Measurements from ENCODE around the gene PLIN5. TPM values are rescaled to one million over a fixed set of nuclear protein-coding genes. Genes with fewer than 3 reads are reported as not detected.

PLIN5 gene
- total RNA-seq, 2 experiments from 2014 or later = 0.27 TPM; not detected in 1

DNA sequence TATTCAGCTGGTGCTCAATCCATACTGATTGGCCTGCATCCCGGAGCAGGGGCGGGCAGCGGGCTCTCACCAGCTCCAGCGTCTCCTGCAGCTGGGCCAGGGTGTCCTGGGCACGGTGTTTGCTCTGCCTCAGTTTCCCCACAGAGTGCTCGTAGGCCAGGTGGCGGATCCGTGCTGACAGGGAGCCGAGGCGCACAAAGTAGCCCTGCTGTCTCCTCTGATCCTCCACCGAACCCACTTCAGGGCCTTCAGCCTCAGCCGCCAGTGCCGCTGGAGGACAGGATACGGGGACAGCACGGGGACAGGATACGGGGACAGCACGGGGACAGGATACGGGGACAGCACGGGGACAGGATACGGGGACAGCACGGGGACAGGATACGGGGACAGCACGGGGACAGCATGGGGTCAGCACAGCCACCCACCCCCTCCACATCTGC is 9.4 kb downstream of the PLIN5 start:
- H3K27me3 Mint-ChIP-seq = peaks cover 2% of the 10 kb centered on the region
- H3K27ac Mint-ChIP-seq = no peak overlapping the region
- ChIA-PET CTCF (interaction anchor here (0.7 to 3.2 kb wide), 25 partner anchors 10 to 266 kb away, joined by 3 to 39 read pairs (median 4); partner anchors contain the start of genes FEM1A, LRG1, PLIN5 and SEMA6B), POLR2A (no interaction called here)
- DNase-seq = no peak
- intact Hi-C loops (cut with micrococcal nuclease) = no loop called here
- H3K4me3 Mint-ChIP-seq = no peak overlapping the region
- ATAC-seq = no peak
- TF ChIP-seq, protein P1, sequence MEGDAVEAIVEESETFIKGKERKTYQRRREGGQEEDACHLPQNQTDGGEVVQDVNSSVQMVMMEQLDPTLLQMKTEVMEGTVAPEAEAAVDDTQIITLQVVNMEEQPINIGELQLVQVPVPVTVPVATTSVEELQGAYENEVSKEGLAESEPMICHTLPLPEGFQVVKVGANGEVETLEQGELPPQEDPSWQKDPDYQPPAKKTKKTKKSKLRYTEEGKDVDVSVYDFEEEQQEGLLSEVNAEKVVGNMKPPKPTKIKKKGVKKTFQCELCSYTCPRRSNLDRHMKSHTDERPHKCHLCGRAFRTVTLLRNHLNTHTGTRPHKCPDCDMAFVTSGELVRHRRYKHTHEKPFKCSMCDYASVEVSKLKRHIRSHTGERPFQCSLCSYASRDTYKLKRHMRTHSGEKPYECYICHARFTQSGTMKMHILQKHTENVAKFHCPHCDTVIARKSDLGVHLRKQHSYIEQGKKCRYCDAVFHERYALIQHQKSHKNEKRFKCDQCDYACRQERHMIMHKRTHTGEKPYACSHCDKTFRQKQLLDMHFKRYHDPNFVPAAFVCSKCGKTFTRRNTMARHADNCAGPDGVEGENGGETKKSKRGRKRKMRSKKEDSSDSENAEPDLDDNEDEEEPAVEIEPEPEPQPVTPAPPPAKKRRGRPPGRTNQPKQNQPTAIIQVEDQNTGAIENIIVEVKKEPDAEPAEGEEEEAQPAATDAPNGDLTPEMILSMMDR (IDR thresholded peaks at IDR 0.05) = no peak
- H3K4me1 Mint-ChIP-seq (ENCODE audit: low read depth) = no peaks in the 10 kb centered on the region
- no peaks in the 10 kb centered on the region for H3K36me3 Mint-ChIP-seq (ENCODE audit: low read depth)
- H3K9me3 Mint-ChIP-seq = no peaks in the 10 kb centered on the region

DNA sequence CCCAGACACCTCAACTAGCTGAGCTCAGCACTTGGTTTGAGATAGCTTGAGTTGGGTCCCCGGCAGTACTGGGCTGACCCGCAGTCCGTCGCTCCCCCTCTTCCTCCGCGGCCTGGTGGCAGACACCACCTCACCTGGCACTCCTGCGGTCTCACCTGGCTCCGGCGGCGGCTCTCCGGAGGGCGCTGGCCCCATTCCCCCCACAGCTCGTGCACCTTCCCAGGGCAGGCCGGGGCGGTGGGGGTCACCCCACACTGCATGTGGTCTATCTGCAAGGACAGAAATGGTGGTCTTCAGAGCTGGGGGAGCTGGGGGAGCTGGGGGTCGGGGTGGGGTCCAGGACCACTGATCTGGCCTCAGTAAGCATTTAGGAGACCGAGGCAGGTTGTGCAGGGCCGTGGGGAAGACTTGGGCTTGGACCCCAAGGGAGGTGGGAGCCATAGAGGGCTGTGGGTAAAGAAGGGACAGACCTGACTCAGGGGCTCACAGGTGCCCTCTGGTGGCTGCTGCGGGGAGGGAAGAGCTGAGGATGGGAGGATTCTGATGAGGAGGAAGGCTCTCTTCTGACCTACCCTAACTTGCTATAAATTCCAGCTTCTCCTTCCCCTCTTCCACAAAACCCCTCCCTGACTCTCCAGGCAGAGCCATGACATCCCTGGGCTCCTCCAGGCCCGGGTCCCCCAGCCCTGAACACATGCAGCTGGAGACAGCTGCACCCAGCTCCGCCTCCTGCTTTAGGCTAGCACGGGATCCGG is 10.0 kb downstream of the PLIN5 start:
- H3K9me3 Mint-ChIP-seq = no peaks in the 10 kb centered on the region
- CTCF ChIA-PET = interaction anchor here (0.7 to 3.2 kb wide), 26 partner anchors 10 to 266 kb away, joined by 3 to 39 read pairs (median 4); partner anchors contain the start of genes FEM1A, LRG1, PLIN5 and SEMA6B
- DNase-seq (peak; percentile 84), ATAC-seq (peak; percentile 94)
- no peaks in the 10 kb centered on the region for H3K36me3 Mint-ChIP-seq (ENCODE audit: low read depth)
- no peak overlapping the region for H3K4me3 Mint-ChIP-seq
- TF ChIP-seq, protein P1 (IDR thresholded peaks at IDR 0.05) = peak; percentile 71
- H3K27ac Mint-ChIP-seq = no peak overlapping the region
- intact Hi-C loops (cut with micrococcal nuclease) = no loop called here
- POLR2A ChIA-PET = no interaction called here
- no peaks in the 10 kb centered on the region for H3K27me3 Mint-ChIP-seq
- H3K4me1 Mint-ChIP-seq (ENCODE audit: low read depth) = no peaks in the 10 kb centered on the region

DNA sequence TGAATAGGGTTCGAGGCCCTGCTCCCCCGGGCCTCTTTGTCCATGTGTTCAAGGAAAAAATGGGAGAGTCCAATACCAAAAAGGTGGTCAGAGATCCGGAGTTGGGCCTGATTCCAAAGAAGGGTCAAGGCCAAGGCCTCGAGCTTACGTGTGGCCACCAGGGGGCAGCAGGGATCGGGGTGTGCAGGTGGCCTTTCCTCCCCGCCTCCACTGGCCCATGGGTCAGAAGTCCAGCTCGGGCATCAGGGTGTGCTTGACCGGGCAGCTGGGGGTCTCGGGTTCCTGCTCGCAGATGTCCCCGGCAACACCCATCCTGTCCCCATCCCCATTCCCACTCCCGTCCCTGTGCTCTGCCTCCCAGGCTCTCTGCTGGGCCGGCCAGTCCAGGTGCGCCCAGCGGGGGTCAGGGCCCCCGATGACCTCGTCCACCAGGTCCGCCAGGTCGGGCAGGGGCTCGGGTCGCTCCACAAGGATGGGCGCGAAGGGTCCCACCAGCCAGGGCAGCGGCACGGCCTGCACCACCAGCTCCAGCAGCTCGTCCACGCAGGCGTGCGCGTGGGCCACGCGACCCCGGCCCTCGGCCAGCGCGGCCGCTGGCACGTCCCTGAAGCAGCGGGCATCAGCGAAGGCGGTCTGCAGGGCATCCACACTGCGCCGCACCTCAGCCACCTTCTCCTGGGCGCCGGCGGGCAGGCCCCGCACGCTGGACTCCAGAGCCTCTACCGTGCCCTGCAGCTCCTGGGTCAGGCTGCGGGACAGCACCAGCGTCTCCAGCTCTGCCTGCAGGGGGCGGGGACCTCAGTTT is 11.5 kb downstream of the PLIN5 start:
- POLR2A ChIA-PET = interaction anchor here (0.6 to 1.3 kb wide), 2 partner anchors 11 to 323 kb away, joined by 3 to 5 read pairs; partner anchors contain the start of gene PLIN5
- no peak for ATAC-seq
- Mint-ChIP-seq H3K4me1 (ENCODE audit: low read depth) (no peaks in the 10 kb centered on the region), H3K36me3 (ENCODE audit: low read depth) (no peaks in the 10 kb centered on the region), H3K9me3 (no peaks in the 10 kb centered on the region), H3K27ac (no peak overlapping the region), H3K27me3 (no peaks in the 10 kb centered on the region), H3K4me3 (no peak overlapping the region)
- CTCF ChIA-PET = interaction anchor here (0.6 to 4.1 kb wide), 20 partner anchors 9 to 434 kb away, joined by 3 to 39 read pairs (median 3); partner anchors contain the start of genes LRG1 and PLIN5
- DNase-seq = peak; percentile 43
- intact Hi-C loops (cut with micrococcal nuclease) = no loop called here
- TF ChIP-seq, protein P1 (IDR thresholded peaks at IDR 0.05) = peak; percentile 77

DNA sequence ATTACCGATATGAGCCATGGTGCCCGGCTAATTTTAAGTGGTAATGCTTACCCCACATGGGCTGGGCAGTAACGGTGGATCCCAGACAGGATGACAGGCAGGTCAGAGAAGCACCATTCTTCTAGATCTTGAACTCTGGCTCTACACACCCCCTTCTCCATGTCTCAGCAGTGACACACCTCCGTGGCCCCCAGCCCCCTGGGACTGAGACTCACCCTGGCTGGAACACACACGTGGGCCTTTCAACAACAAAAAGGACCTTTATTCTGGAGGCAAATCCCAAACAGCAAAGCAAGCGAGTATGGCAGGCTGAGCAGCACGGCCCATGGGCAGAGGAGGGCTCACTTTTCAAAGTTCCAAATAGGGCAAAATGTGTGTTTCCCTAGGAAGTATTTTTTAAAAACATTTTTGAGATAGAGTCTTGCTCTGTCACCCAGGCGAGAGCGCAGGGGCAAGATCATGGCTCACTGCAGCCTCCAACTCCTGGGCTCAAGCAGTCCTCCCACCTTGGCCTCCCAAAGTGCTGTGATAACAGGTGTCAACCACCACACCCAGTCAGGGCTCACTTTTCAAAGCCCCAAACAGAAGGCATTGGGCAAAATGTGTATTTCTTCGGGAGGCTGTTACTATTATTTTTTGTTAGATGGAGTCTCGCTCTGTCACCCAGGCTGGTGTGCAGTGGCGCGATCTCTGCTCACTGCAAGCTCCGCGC is 12.6 kb downstream of the PLIN5 start:
- TF ChIP-seq, protein P1 (IDR thresholded peaks at IDR 0.05) = no peak

More for the DNA sequence above, 12.6 kb downstream of the PLIN5 start:
- Mint-ChIP-seq H3K9me3 (no peaks in the 10 kb centered on the region), H3K4me1 (ENCODE audit: low read depth) (no peaks in the 10 kb centered on the region), H3K27ac (no peak overlapping the region), H3K27me3 (no peaks in the 10 kb centered on the region), H3K36me3 (ENCODE audit: low read depth) (no peaks in the 10 kb centered on the region), H3K4me3 (no peak overlapping the region)
- no peak for ATAC-seq
- intact Hi-C loops (cut with micrococcal nuclease) = no loop called here
- POLR2A ChIA-PET = interaction anchor here (1.3 kb wide), 1 partner anchor 12 kb away, joined by 5 read pairs; the partner anchor contains the start of gene PLIN5
- DNase-seq = no peak
- CTCF ChIA-PET = interaction anchor here (0.6 to 4.1 kb wide), 14 partner anchors 8 to 433 kb away, joined by 3 to 39 read pairs (median 4); partner anchors contain the start of genes LRG1 and PLIN5
